AG10803 (cell line): Measurements from ENCODE around the gene DNAH14.
"Not testable (repeated sequence)": the region's sequence is repeated elsewhere in the genome, so short reads cannot be mapped to it uniquely, and the experiment has no call there.

ENCODE experiments used
- DNase-seq: peaks from one replicate; pipeline ENCODE4 v3.0.0; 2010; ENCODE audit warnings: low read depth
- H3K4me3 ChIP-seq: 2 replicates; pipeline ENCODE4 v1.5.1; 2011; ENCODE audit warnings: mild to moderate bottlenecking, low read length, control low read depth
- TF ChIP-seq, protein P1 (sequence below): conservative IDR thresholded peaks from 2 replicates; pipeline ENCODE4 v1.5.1; 2011; ENCODE audit warnings: mild to moderate bottlenecking, low read length, control low read depth, inconsistent platforms

DNAH14 gene

DNA sequence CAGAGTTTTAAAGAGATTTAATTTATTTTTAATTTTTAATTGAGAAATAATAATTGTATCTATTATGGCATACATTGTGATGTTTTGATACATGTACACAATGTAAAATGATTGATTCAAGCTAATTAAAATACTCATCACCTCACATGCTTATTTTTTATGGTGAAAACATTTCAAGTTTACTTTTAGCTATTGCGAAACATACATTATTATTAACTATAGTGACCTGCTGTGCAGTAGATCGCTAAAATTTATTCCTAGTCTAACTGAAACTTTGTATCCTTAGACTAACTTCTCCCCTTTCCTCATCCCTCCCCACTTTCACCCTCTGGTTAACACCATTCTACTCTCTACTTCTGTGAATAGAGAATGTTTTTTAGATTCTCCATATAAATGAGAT lies 191.6 kb downstream of the DNAH14 start:
- no peak for DNase-seq
- TF ChIP-seq, protein P1, sequence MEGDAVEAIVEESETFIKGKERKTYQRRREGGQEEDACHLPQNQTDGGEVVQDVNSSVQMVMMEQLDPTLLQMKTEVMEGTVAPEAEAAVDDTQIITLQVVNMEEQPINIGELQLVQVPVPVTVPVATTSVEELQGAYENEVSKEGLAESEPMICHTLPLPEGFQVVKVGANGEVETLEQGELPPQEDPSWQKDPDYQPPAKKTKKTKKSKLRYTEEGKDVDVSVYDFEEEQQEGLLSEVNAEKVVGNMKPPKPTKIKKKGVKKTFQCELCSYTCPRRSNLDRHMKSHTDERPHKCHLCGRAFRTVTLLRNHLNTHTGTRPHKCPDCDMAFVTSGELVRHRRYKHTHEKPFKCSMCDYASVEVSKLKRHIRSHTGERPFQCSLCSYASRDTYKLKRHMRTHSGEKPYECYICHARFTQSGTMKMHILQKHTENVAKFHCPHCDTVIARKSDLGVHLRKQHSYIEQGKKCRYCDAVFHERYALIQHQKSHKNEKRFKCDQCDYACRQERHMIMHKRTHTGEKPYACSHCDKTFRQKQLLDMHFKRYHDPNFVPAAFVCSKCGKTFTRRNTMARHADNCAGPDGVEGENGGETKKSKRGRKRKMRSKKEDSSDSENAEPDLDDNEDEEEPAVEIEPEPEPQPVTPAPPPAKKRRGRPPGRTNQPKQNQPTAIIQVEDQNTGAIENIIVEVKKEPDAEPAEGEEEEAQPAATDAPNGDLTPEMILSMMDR, result no peak
- H3K4me3 ChIP-seq, result no peak overlapping the region

DNA sequence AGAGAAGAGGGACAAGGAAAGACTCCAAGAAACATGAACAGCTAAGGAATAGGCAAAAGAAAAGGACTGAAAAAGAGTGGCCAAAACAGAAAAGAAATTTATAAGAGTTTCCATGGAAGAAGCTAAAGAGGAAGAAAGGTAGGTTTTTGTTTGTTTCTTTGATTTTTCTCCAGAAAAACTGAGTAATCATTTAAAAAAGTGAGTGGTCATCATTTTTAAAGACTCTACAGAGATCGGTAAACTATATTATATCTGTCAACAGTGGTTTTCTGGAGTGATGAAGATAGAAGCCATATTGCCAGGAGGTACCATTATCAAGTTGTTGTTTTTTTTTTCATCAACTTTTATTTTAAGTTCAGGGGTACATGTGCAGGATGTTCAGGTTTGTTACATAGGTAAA lies 202.4 kb downstream of the DNAH14 start:
- TF ChIP-seq, protein P1, result no peak
- DNase-seq, result no peak

DNA sequence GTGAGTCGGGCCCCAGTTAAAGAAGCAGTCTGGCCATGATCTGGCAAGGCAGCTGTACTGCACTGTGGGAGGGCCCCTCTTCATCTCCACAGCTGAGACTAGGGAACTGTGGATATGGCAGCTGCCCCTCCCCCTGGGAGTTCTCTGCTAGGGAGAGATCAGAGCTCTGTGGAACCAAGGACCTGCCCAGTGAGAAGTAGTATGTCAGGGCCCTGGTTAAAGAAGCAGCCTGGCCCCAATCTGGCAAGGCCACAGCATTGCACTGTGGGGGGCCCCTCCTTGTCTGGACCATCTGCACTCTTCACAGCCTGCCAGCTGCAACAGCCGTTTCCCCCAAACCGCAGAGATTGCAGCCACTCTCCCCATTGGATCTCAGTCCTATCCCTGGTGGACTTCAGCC lies 208.5 kb downstream of the DNAH14 start:
- TF ChIP-seq, protein P1, result no peak
- no peak for DNase-seq
- no peak overlapping the region for H3K4me3 ChIP-seq

More for the DNA sequence above, 202.4 kb downstream of the DNAH14 start:
- no peak overlapping the region for H3K4me3 ChIP-seq

DNA sequence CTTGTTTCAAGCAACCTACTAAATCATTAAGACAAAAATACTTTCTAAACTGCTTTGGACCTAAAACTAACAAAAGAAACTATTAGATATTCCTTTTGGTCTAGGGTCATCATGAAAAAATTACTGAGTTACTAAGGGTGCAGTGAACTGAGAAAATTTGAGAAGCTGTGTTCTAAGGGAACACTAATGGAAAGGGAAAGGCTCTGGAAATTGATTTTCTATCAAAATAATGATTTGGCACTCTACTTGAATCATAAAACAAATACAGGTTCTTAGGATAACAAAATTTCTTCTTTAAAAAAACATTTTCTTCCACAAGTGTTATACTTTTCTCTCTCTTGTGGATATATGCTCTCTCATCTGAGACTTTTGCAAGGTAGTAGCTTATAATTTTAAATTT lies 213.5 kb downstream of the DNAH14 start:
- no peak overlapping the region for H3K4me3 ChIP-seq
- TF ChIP-seq, protein P1, result no peak
- no peak for DNase-seq

DNA sequence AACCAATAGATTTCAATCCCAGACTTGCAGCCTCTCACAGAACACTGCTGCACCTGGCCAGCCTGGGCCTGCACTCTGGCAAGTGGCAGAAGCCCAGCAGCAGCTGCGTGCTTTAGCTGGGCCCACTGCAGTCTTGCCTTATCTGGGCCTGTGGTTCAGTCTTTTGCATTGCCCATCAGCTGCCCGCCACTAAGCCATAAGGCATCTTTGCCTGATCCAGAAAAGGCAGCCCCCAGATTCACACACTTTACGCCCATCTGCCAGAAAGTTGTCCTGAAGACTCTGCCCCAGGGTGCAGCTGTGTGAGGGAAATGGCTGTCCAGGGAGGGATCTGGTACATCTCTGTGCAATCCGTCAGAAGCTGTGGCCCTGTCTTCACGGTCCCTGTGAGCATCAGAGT lies 217.0 kb downstream of the DNAH14 start:
- TF ChIP-seq, protein P1, result no peak
- DNase-seq, result no peak
- H3K4me3 ChIP-seq, result no peak overlapping the region

DNA sequence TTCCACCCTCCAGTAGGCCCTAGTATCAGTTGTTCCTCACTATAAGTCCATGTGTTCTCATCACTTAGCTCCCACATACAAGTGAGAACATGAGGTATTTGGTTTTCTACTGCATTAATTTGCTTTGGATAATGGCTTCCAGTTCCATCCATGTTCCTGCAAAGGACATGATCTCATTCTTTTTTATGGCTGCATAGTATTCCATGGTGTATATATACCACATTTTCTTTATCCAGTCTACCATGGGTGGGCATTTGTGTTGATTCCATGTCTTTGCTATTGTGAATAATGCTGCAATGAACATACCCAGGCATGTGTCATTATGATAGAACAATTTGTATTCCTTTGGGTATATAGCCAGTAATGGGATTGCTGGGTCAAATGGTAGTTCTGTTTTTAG lies 218.3 kb downstream of the DNAH14 start:
- H3K4me3 ChIP-seq, DNase-seq: not testable (repeated sequence)

DNA sequence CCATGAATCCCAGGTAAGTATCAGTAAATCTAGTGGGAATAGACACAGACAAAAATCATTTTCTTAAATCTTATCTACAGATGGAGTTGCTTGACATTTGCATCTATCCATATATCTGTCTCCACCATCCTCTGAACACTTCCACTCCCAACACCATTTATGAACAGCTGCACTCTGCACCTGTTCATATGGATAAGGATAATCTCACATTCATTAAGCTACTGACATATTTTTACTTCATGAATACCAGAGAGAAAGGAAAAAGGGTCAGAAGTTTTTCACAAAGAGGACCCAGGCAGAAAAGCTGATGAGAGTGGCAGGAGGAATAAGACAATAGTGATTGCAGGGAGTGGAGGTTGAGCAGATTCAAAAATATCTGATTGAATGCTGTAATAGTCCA lies 222.6 kb downstream of the DNAH14 start:
- TF ChIP-seq, protein P1, result no peak
- no peak overlapping the region for H3K4me3 ChIP-seq
- DNase-seq, result no peak

DNA sequence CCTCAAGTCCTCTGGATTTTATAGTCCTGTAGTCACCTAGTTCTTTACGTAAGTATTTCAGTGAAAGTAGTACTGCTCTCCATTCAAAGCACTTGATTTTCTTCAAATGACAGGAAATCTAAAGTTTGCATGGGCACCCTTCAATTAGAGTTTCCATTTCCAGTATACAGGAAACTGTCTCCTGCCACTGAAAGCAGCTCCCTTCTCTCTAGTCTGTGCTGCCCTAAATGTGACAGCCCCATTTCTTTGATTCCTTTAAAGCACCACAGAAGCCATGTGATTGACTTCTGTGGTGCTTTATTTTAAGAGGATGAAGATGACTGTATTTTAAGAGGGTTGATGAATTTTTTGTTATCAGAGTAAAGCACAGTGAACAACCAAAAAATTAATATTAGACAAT lies 226.1 kb downstream of the DNAH14 start:
- DNase-seq, result no peak
- TF ChIP-seq, protein P1, result no peak
- H3K4me3 ChIP-seq, result no peak overlapping the region
